ENCODE data around the gene LSR.

Gene LSR

DNA sequence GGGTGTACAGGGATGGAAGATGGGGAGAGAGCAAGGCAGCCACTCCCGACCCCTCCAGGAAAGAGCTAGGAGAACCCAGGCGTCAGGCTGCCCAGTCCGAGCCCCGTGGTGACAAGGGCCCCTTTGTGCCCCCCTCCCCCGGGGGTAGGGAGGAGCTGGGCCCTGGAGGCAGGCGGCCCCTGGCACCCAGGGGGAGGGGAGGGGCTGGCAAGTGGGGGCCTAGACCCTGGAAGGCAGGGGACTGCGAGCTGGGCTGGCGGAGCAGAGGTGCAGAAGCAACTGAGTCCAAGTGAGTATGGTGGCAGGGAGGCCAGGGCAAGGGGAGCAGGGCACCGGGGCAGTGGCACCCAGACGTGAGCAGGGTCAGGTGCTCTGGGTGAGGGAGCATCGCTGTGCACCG, 43.1 kb downstream of the LSR start, which contains the start of gene MAG:
Gene MAG, plus strand, starts transcription at position 246 of the 400 bp plus-strand sequence. CDS start 3,248 bp downstream, outside the sequence.
- FAIRE-seq (no peak), DNase-seq (ENCODE audit: insufficient read length, low spot score) (no peak)
- TF ChIP-seq POU2F2 (IDR thresholded peaks at IDR 0.05; ENCODE audit: low read depth, low read length) (no peak), PAX5 (IDR thresholded peaks at IDR 0.05; ENCODE audit: insufficient read depth, low read length, severe bottlenecking) (no peak), TAF1 (IDR thresholded peaks at IDR 0.05; ENCODE audit: low read depth, low read length) (no peak), POLR2A (IDR thresholded peaks at IDR 0.05; ENCODE audit: low read depth, low read length) (no peak), SPI1 (IDR thresholded peaks at IDR 0.05; ENCODE audit: low read depth, low read length) (no peak)

DNA sequence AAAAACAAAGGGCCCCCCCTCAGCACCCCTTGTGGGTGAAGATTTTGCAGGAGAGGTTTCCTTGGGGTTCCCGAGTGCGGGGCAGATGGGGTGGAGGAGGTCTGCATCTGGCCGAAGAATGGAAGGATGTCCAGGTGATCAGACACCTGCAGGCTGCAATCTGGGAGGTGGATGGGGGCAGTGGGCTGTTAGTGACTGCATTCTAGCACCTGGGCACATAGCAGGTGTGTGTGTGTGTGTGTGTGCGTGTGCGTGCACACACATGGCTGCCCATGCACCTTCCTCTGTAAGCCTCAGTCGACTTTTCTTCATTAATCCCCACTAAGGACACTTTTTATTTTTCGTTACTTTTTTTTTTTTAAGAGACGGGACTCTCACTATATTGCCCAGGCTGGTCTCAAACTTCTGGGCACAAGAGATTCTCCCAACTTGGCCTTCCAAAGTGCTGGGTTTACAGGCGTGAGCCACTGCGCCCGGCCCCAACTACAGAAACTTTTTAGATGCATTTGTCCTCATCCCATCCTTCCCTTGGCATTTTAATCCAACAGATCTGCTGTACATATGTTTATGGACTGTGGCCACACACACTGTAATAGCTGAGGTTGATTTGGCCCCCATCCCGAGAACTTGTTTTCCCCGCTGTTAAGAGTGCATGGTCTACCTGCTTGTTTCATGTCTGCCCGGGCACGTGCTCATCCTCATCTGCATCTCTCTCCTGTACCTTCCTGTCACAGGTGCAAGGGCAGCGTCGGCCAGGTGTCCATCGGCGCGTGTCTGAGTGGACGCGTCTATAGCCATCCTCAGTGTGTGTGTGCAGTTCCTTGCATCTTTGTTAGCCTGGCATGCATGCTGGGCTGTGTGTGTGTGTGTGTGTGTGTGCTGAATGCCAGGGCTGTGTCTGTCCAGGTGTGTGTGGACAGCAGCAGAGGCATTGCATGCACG, 43.9 kb downstream of the LSR start:
- TF ChIP-seq SPI1 (IDR thresholded peaks at IDR 0.05; ENCODE audit: low read depth, low read length), result no peak
- DNase-seq (ENCODE audit: insufficient read length, low spot score) (no peak), FAIRE-seq (no peak)

DNA sequence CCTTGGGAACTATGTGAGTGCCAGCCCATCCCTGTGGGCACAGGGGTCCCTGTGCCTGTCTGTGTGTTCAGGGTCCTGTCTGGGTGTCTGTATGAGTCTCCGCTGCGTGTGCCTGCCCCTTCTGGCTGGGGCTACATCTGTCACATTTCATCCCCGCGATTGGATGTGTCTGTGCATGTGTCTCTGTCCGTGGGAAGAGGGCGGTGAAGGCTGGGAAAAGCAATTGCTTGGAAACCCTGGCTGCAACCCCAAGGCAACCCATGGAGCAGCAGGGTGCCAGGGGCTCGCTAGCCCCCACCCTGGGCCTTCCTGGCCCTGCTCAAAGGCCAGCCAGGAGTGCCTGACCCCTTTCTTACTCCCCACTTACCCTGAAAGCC, 44.5 kb downstream of the LSR start:
- DNase-seq (ENCODE audit: insufficient read length, low spot score) (no peak), FAIRE-seq (no peak)
- TF ChIP-seq TAF1 (IDR thresholded peaks at IDR 0.05; ENCODE audit: low read depth, low read length), result no peak
- TF ChIP-seq SPI1 (IDR thresholded peaks at IDR 0.05; ENCODE audit: low read depth, low read length), result no peak
- no peak for TF ChIP-seq POLR2A (IDR thresholded peaks at IDR 0.05; ENCODE audit: low read depth, low read length)
- no peak for TF ChIP-seq POU2F2 (IDR thresholded peaks at IDR 0.05; ENCODE audit: low read depth, low read length)
- TF ChIP-seq PAX5 (IDR thresholded peaks at IDR 0.05; ENCODE audit: insufficient read depth, low read length, severe bottlenecking), result no peak
- TF ChIP-seq POLR2AphosphoS5 (IDR thresholded peaks at IDR 0.05; ENCODE audit: low read depth, low read length), result no peak

DNA sequence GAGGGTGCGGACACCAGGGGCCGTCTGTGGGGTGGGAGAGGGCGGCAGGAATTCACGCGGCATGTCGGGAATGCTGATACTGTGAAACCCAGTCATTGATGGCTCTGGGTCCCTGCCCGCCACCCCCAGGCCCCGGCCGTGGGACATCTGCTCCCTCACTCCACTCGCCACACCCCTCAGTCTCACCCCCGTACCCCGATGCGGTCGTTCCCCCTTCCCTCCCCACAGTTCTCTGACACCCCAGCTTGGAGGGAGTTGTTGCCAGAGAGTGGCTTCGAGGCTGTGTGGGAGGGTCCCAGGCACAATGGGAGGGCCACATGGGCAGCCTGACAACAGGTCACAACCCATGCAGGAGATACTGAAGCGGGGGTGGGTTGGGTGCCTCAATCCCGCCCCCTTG, 45.0 kb downstream of the LSR start:
- DNase-seq (ENCODE audit: insufficient read length, low spot score) (no peak), FAIRE-seq (no peak)
- TF ChIP-seq SPI1 (IDR thresholded peaks at IDR 0.05; ENCODE audit: low read depth, low read length), result no peak
- TF ChIP-seq PAX5 (IDR thresholded peaks at IDR 0.05; ENCODE audit: insufficient read depth, low read length, severe bottlenecking), result no peak
- no peak for TF ChIP-seq POLR2AphosphoS5 (IDR thresholded peaks at IDR 0.05; ENCODE audit: low read depth, low read length)
- no peak for TF ChIP-seq TAF1 (IDR thresholded peaks at IDR 0.05; ENCODE audit: low read depth, low read length)
- TF ChIP-seq POLR2A (IDR thresholded peaks at IDR 0.05; ENCODE audit: low read depth, low read length), result no peak
- no peak for TF ChIP-seq POU2F2 (IDR thresholded peaks at IDR 0.05; ENCODE audit: low read depth, low read length)

DNA sequence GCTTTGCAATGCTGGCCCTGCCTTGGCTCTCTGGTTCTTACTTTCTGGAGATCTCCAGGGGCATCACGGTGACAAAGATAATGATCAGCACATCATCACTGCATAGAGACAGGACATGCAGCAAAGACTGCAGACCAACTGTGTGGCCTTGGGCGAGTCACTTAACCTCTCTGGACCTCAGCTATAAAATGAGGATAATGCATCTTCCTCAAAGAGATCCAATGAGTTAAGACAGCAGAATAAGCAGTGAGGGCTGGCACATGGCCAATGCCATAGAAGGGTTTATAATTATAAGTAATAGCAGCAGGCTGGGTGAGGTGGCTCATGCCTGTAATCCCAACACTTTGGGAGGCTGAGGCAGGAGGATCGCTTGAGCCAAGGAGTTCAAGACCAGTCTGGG, 45.5 kb downstream of the LSR start:
- FAIRE-seq, result no peak

DNA sequence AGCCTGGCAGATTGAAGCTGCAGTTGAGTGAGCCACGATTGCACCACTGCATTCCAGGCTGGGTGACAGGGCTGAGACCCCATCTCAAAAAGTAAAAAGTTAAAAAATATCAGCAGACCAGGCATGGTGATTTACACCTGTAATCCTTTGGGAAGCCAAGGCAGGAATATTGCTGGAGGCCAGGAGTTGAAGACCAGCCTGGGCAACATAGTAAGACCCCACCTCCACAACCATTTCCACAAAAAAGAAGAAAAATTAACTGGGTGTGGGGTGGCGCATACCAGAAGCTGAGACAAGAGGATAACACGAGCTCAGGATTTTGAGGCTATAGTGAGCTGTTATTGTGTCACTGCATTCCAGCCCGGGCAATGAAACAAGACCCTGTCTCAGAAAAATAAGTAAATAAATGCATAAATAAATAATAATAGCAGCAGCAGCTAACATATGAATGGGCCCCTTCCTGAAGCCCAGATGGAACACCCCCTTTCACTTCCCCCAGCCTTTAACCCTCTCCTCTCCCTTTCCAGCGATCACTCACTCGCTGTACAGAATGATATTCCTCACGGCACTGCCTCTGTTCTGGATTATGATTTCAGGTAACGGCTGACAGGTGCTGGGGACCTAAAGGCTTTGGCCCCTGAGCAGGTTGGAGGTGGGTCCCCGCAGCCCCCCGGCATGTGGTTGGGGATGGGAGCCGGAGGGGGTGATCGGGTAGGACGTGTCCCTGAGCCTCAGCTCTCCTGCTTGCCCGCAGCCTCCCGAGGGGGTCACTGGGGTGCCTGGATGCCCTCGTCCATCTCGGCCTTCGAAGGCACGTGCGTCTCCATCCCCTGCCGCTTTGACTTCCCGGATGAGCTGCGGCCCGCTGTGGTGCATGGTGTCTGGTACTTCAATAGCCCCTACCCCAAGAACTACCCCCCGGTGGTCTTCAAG, 46.3 kb downstream of the LSR start:
- no peak for DNase-seq (ENCODE audit: insufficient read length, low spot score)
- FAIRE-seq, result no peak
- TF ChIP-seq PAX5 (IDR thresholded peaks at IDR 0.05; ENCODE audit: insufficient read depth, low read length, severe bottlenecking), result no peak
- TF ChIP-seq SPI1 (IDR thresholded peaks at IDR 0.05; ENCODE audit: low read depth, low read length), result no peak
- TF ChIP-seq TAF1 (IDR thresholded peaks at IDR 0.05; ENCODE audit: low read depth, low read length), result no peak
- TF ChIP-seq POU2F2 (IDR thresholded peaks at IDR 0.05; ENCODE audit: low read depth, low read length), result no peak
- no peak for TF ChIP-seq POLR2AphosphoS5 (IDR thresholded peaks at IDR 0.05; ENCODE audit: low read depth, low read length)
- TF ChIP-seq POLR2A (IDR thresholded peaks at IDR 0.05; ENCODE audit: low read depth, low read length), result no peak

More for the DNA sequence above, 45.5 kb downstream of the LSR start:
- TF ChIP-seq SPI1 (IDR thresholded peaks at IDR 0.05; ENCODE audit: low read depth, low read length) (no peak), TAF1 (IDR thresholded peaks at IDR 0.05; ENCODE audit: low read depth, low read length) (no peak), PAX5 (IDR thresholded peaks at IDR 0.05; ENCODE audit: insufficient read depth, low read length, severe bottlenecking) (no peak), POU2F2 (IDR thresholded peaks at IDR 0.05; ENCODE audit: low read depth, low read length) (no peak), POLR2A (IDR thresholded peaks at IDR 0.05; ENCODE audit: low read depth, low read length) (no peak), POLR2AphosphoS5 (IDR thresholded peaks at IDR 0.05; ENCODE audit: low read depth, low read length) (no peak)
- DNase-seq (ENCODE audit: insufficient read length, low spot score), result no peak

DNA sequence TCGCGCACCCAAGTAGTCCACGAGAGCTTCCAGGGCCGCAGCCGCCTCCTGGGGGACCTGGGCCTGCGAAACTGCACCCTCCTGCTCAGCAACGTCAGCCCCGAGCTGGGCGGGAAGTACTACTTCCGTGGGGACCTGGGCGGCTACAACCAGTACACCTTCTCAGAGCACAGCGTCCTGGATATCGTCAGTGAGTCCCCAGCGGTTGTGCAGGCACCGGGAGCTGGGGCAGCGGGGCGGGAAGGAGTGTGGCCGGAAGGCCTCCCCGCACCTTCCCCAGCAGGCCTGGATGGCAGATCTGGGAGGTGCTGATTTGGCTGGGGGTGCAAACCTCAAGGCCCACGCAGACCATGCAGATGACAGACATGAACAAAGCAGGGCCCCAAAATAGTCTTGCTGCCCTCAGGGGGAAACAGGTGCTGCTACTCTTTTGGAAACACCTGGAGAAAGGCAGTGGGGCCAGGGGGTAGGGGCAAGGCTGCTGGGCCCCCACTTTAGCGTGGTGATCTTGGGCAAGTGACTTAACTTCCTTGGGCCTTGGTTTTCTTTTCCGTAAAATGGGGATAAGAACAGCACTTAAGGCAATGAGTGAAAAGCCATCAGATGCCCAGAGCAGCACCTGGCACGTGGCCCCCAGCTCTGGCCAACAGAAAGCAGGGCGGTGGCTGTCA, 47.1 kb downstream of the LSR start:
- FAIRE-seq (no peak), DNase-seq (ENCODE audit: insufficient read length, low spot score) (peak; percentile 73)
- TF ChIP-seq PAX5 (IDR thresholded peaks at IDR 0.05; ENCODE audit: insufficient read depth, low read length, severe bottlenecking) (no peak), TAF1 (IDR thresholded peaks at IDR 0.05; ENCODE audit: low read depth, low read length) (no peak), POU2F2 (IDR thresholded peaks at IDR 0.05; ENCODE audit: low read depth, low read length) (no peak), POLR2A (IDR thresholded peaks at IDR 0.05; ENCODE audit: low read depth, low read length) (no peak), SPI1 (IDR thresholded peaks at IDR 0.05; ENCODE audit: low read depth, low read length) (no peak), POLR2AphosphoS5 (IDR thresholded peaks at IDR 0.05; ENCODE audit: low read depth, low read length) (no peak)

DNA sequence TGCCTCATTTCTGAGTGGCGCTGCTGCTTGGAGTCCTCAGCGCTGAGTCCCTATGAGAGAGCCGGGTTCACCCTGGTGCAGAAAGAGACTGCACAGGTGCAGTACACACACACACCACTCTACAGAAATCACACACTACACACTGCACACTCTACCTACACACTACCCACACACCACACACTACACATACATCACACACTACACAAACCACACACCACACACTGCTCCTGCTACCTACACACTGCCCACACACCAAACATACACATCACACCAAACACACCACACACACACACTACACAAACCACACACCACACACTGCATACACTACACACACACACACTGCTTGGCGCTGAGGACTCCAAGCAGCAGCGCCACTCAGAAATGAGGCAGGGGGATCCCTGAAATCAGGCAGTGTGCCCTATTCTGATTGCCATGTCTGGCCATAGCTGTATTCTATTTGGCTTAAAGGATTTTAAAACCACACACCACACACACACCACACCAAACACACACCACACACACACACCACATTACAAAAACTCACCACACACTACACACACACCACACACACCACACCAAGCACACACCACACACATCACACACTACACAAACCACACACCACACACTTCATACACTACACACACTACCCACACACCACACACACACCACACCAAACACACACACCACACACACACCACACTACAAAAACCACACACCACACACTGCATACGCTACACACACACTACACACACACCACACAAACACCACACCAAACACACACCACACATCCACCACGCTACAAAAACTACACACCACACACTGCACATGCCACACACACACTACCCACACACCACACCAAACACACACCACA, 48.1 kb downstream of the LSR start:
- DNase-seq (ENCODE audit: insufficient read length, low spot score) (no peak), FAIRE-seq (peak; percentile 98)
- TF ChIP-seq POLR2A (IDR thresholded peaks at IDR 0.05; ENCODE audit: low read depth, low read length) (no peak), SPI1 (IDR thresholded peaks at IDR 0.05; ENCODE audit: low read depth, low read length) (no peak), POU2F2 (IDR thresholded peaks at IDR 0.05; ENCODE audit: low read depth, low read length) (no peak)

All from GM12891 (cell line).